ENCODE results near the gene NFS1. TPM values are rescaled to one million over a fixed set of nuclear protein-coding genes. Genes with fewer than 3 reads are reported as not detected.

Gene NFS1
- total and polyA plus RNA-seq, 4 donors = 30.1 to 55.2 (median 46.1) TPM

DNA sequence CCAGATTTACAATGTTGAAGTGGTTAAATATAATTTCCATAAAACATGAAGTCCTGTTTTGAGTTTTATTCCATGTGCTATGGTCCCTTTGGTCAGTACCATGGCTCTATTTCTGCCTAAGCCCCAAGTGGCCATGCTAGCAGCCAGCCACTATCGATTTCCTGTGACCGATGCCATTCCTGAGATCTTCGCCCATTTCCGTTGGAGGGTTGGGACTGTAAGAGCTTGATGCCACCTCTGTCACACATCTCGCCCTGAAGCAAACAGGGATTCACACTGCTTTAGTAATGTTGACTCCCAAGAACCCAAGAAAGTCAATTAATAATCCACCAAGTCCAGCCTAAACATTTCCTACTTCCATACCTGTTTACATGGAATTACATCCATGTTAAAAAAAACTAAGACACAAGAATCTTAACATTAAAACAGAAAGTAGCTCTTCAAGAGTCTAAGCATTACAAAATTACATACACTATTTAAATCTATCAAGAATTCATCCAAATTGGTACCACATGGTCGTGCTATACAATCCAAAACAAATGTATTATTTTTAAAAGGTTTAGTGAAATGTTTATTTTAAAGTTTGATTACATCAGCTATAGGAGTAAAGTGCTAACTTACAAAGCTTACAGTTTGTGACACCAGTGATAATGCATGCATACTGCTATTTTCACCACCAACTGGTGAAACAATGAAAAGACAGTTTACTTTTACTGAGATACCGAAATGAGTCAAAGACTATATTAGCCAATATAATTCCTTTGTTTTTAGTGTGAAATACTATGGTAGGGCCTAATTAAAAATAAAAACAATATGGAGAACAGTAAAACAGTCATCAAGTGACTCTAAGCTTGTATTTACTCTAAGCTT, 40.4 kb upstream of the NFS1 start:
- Histone ChIP-seq H3K4me1 (ENCODE audit: control insufficient read depth in 4 of 4, insufficient read depth in 4 of 4, low read length in 3 of 4) (peaks cover 4 to 50% (median 42%) of the 10 kb centered on the region in 4 donors), H3K9me3 (ENCODE audit: control insufficient read depth in 4 of 4, low read length in 3 of 4) (no peaks in the 10 kb centered on the region), H3K9ac (ENCODE audit: low read depth in 1 of 2, low read length in 2 of 2) (peak overlapping the region in 1 of 2 donors; percentile 12), H3K27me3 (ENCODE audit: control insufficient read depth in 4 of 4, insufficient read depth in 4 of 4, low read length in 3 of 4) (no peaks in the 10 kb centered on the region), H3K4me3 (ENCODE audit: low read depth in 1 of 3, low read length in 3 of 3) (peak overlapping the region; percentile 22 to 98 (median 33)), H3K36me3 (ENCODE audit: control insufficient read depth in 4 of 4, insufficient read depth in 3 of 4, low read depth in 1 of 4, low read length in 3 of 4) (peaks cover 9 to 50% (median 38%) of the 10 kb centered on the region in 4 donors), H3K27ac (ENCODE audit: low read depth in 1 of 2, low read length in 2 of 2) (peak overlapping the region in 1 of 2 donors; percentile 32)
- TF ChIP-seq RAD21 (IDR thresholded peaks at IDR 0.05) (peak in 1 of 2 donors; percentile 15), FOXA1 (IDR thresholded peaks at IDR 0.05) (no peak), FOXA2 (IDR thresholded peaks at IDR 0.05) (no peak)
- TF ChIP-seq, protein P1, sequence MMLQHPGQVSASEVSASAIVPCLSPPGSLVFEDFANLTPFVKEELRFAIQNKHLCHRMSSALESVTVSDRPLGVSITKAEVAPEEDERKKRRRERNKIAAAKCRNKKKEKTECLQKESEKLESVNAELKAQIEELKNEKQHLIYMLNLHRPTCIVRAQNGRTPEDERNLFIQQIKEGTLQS (IDR thresholded peaks at IDR 0.05) = no peak
- DNase-seq (ENCODE audit: low spot score) = no peak
- 54% methylated on average over 7 of the region's 7 CpGs for WGBS

DNA sequence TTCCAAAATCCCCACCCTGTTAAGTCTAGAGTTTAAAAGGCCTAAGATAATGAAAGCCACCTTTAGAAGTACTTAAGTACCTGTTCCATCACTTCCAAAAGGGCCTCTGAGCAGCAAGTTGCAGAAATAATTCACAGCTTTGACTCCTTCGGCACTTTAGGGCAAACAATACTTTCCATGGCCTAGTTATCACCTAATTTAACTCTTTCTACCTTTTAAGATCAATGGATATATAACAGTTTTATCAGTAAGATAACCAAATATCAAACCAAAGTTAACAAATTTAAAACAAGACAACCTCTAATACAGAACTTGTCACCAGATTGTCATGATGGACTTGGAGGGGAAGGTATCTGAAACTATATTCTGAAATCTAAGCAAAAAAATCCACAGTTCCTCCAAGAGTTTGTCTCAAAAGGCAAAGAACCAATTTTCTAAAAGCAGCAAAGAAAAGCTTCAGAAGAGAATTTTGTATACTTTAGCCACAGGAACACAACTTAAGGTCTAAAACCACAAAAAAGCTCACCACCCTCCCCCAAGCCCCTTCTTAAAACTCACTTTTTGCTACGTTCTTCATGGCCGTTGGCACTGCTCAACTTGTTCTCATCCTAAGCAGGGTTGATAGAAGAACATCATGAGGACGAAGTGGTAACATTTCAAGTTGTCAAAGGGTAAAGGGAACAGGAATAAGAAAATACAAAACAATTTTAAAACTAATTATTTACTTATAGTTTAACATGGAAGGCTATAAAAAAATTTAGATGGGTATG, 39.4 kb upstream of the NFS1 start:
- H3K36me3 ChIP-seq (ENCODE audit: control insufficient read depth in 4 of 4, insufficient read depth in 3 of 4, low read depth in 1 of 4, low read length in 3 of 4) = peaks cover 9 to 59% (median 47%) of the 10 kb centered on the region in 4 donors
- H3K27ac ChIP-seq (ENCODE audit: low read depth in 1 of 2, low read length in 2 of 2) = no peak overlapping the region
- no peak for TF ChIP-seq RXRA (IDR thresholded peaks at IDR 0.05)
- TF ChIP-seq, protein P2, sequence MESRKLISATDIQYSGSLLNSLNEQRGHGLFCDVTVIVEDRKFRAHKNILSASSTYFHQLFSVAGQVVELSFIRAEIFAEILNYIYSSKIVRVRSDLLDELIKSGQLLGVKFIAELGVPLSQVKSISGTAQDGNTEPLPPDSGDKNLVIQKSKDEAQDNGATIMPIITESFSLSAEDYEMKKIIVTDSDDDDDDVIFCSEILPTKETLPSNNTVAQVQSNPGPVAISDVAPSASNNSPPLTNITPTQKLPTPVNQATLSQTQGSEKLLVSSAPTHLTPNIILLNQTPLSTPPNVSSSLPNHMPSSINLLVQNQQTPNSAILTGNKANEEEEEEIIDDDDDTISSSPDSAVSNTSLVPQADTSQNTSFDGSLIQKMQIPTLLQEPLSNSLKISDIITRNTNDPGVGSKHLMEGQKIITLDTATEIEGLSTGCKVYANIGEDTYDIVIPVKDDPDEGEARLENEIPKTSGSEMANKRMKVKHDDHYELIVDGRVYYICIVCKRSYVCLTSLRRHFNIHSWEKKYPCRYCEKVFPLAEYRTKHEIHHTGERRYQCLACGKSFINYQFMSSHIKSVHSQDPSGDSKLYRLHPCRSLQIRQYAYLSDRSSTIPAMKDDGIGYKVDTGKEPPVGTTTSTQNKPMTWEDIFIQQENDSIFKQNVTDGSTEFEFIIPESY (IDR thresholded peaks at IDR 0.05) = no peak
- TF ChIP-seq, protein P1 (IDR thresholded peaks at IDR 0.05) = no peak
- TF ChIP-seq SP1 (IDR thresholded peaks at IDR 0.05) = no peak
- TF ChIP-seq FOXA2 (IDR thresholded peaks at IDR 0.05) = no peak
- TF ChIP-seq JUND (IDR thresholded peaks at IDR 0.05) = no peak
- 68% methylated on average over 4 of the region's 4 CpGs for WGBS
- no peaks in the 10 kb centered on the region for H3K27me3 ChIP-seq (ENCODE audit: control insufficient read depth in 4 of 4, insufficient read depth in 4 of 4, low read length in 3 of 4)
- H3K4me3 ChIP-seq (ENCODE audit: low read depth in 1 of 3, low read length in 3 of 3) = no peak overlapping the region
- no peak overlapping the region for H3K9ac ChIP-seq (ENCODE audit: low read depth in 1 of 2, low read length in 2 of 2)
- no peak for DNase-seq (ENCODE audit: low spot score)
- no peaks in the 10 kb centered on the region for H3K9me3 ChIP-seq (ENCODE audit: control insufficient read depth in 4 of 4, low read length in 3 of 4)
- peaks cover 5 to 60% (median 49%) of the 10 kb centered on the region in 4 donors for H3K4me1 ChIP-seq (ENCODE audit: control insufficient read depth in 4 of 4, insufficient read depth in 4 of 4, low read length in 3 of 4)

DNA sequence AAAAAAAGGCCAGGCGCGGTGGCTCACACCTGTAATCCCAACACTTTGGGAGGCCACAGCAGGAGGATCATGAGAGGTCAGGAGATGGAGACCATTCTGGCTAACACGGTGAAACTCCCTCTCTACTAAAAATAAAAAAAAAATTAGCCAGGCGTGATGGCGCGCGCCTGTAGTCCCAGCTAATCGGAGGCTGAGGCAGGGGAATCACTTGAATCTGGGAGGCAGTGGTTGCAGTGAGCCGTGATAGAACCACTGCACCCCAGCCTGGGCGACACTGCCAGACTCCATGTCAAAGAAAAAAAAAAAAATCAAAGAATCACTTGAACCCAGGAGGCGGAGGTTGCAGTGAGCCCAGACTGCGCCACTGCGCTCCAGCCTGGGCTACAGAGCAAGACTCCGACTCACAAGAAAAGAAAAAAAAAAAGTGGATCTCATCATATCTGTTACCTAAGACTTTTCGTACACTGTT, 38.7 kb upstream of the NFS1 start:
- H3K36me3 ChIP-seq (ENCODE audit: control insufficient read depth in 4 of 4, insufficient read depth in 3 of 4, low read depth in 1 of 4, low read length in 3 of 4) = peaks cover 9 to 63% (median 52%) of the 10 kb centered on the region in 4 donors
- TF ChIP-seq FOXA2 (IDR thresholded peaks at IDR 0.05) = no peak
- TF ChIP-seq RXRA (IDR thresholded peaks at IDR 0.05) = no peak
- TF ChIP-seq EGR1 (IDR thresholded peaks at IDR 0.05; ENCODE audit: low read depth in 2 of 2) = no peak
- TF ChIP-seq HNF4G (IDR thresholded peaks at IDR 0.05) = no peak
- TF ChIP-seq, protein P3, sequence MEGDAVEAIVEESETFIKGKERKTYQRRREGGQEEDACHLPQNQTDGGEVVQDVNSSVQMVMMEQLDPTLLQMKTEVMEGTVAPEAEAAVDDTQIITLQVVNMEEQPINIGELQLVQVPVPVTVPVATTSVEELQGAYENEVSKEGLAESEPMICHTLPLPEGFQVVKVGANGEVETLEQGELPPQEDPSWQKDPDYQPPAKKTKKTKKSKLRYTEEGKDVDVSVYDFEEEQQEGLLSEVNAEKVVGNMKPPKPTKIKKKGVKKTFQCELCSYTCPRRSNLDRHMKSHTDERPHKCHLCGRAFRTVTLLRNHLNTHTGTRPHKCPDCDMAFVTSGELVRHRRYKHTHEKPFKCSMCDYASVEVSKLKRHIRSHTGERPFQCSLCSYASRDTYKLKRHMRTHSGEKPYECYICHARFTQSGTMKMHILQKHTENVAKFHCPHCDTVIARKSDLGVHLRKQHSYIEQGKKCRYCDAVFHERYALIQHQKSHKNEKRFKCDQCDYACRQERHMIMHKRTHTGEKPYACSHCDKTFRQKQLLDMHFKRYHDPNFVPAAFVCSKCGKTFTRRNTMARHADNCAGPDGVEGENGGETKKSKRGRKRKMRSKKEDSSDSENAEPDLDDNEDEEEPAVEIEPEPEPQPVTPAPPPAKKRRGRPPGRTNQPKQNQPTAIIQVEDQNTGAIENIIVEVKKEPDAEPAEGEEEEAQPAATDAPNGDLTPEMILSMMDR (IDR thresholded peaks at IDR 0.05; ENCODE audit: low read depth, low read length, missing input control) = no peak
- TF ChIP-seq RAD21 (IDR thresholded peaks at IDR 0.05) = no peak
- no peak for TF ChIP-seq GABPA (IDR thresholded peaks at IDR 0.05 in 1 of 2, conservative IDR thresholded peaks at IDR 0.05 in 1 of 2)
- TF ChIP-seq HNF4A (conservative IDR thresholded peaks at IDR 0.05) = no peak
- TF ChIP-seq, protein P2 (IDR thresholded peaks at IDR 0.05) = no peak
- TF ChIP-seq TAF1 (conservative IDR thresholded peaks at IDR 0.05) = no peak

More for the DNA sequence above, 38.7 kb upstream of the NFS1 start:
- WGBS = 96% methylated on average over 15 of the region's 15 CpGs
- no peaks in the 10 kb centered on the region for H3K9me3 ChIP-seq (ENCODE audit: control insufficient read depth in 4 of 4, low read length in 3 of 4)
- H3K9ac ChIP-seq (ENCODE audit: low read depth in 1 of 2, low read length in 2 of 2) = no peak overlapping the region
- DNase-seq (ENCODE audit: low spot score) = no peak
- no peak overlapping the region for H3K4me3 ChIP-seq (ENCODE audit: low read depth in 1 of 3, low read length in 3 of 3)
- peaks cover 5 to 61% (median 46%) of the 10 kb centered on the region in 4 donors for H3K4me1 ChIP-seq (ENCODE audit: control insufficient read depth in 4 of 4, insufficient read depth in 4 of 4, low read length in 3 of 4)
- no peaks in the 10 kb centered on the region for H3K27me3 ChIP-seq (ENCODE audit: control insufficient read depth in 4 of 4, insufficient read depth in 4 of 4, low read length in 3 of 4)
- no peak overlapping the region for H3K27ac ChIP-seq (ENCODE audit: low read depth in 1 of 2, low read length in 2 of 2)

Measured in liver (tissue), 9 donors.